Kidney (tissue), 22 donors: ENCODE data around the gene EID3. TPM values are rescaled to one million over a fixed set of nuclear protein-coding genes. Genes with fewer than 3 reads are reported as not detected.
A peak's percentile ranks its signal among the peaks of the same experiment; 100 is the strongest.

Experiments
- DNase-seq, 5 donors: peaks; one replicate each; pipeline ENCODE4 v3.0.0-alpha.2; 2013 to 2020
- FAIRE-seq: peaks from 2 replicates; lab custom pipeline; 2012; peaks lifted over from hg19 to GRCh38; lab: Jason Lieb, UNC
- H3K27ac ChIP-seq, 2 donors: one replicate each; pipeline ENCODE4 v1.7.0; 2013; ENCODE audit warnings: low read depth in 2 of 2, low read length in 2 of 2, inconsistent platforms in 1 of 2
- H3K27me3 ChIP-seq: one replicate; pipeline ENCODE4 v1.7.1; 2013; ENCODE audit warnings: low read length, inconsistent platforms; ENCODE audit not compliant: control insufficient read depth, insufficient read depth
- H3K36me3 ChIP-seq, 3 donors: one replicate each; pipeline versions ENCODE4 v1.7.0 to v1.7.1; 2013; ENCODE audit warnings: low read length in 3 of 3, control low read depth in 1 of 3, inconsistent platforms in 1 of 3; ENCODE audit not compliant: insufficient read depth in 3 of 3, control insufficient read depth in 2 of 3
- H3K4me1 ChIP-seq, 3 donors: one replicate each; pipeline versions ENCODE4 v1.7.0 to v1.7.1; 2013; ENCODE audit warnings: low read length in 3 of 3, inconsistent platforms in 1 of 3, low read depth in 1 of 3; ENCODE audit not compliant: control insufficient read depth in 2 of 3, insufficient read depth in 2 of 3
- H3K4me3 ChIP-seq, 3 donors: one replicate each; pipeline versions ENCODE4 v1.7.0 to v1.8.1; 2013; ENCODE audit warnings: low read length in 3 of 3, control low read depth in 1 of 3, inconsistent platforms in 1 of 3
- H3K9ac ChIP-seq, 3 donors: one replicate each; pipeline versions ENCODE4 v1.7.0 to v1.7.1; 2013; ENCODE audit warnings: low read length in 3 of 3, control low read depth in 1 of 3, inconsistent platforms in 1 of 3
- H3K9me3 ChIP-seq, 3 donors: one replicate each; pipeline versions ENCODE4 v1.7.0 to v1.7.1; 2013; ENCODE audit warnings: low read length in 3 of 3, control low read depth in 1 of 3, inconsistent platforms in 1 of 3; ENCODE audit not compliant: control insufficient read depth in 2 of 3, insufficient read depth in 1 of 3
- CTCF ChIP-seq: IDR thresholded peaks from 3 replicates; pipeline ENCODE4 v1.5.1; 2012; ENCODE audit warnings: mild to moderate bottlenecking, moderate library complexity, borderline replicate concordance; ENCODE audit not compliant: insufficient read depth; ENCODE audit errors: extremely low read depth
- intact Hi-C: fragments of 100-400 bp; cut with DNase I; formaldehyde crosslinking; loops from one replicate; pipeline ENCODE4 v1.11.1; 2022
- long read RNA-seq, 10 donors: library from polyadenylated mRNA in 1 of 10; unstranded in 1 of 10; transcript quantifications; one replicate each; pipeline ENCODE4 v2.0.0 and lab custom pipeline, GENCODE V29; 2021 to 2026
- polyA plus RNA-seq: library from polyadenylated mRNA; stranded (reverse); fragments of 350-450 nt; fragmentation: Illumina TruSeq; extraction: RNeasy Lipid Tissue Mini Kit (QIAGEN cat#74804); gene quantifications from one replicate; pipeline ENCODE4 v1.2.3, GENCODE V29; 2014; ENCODE audit warnings: low read depth, low replicate concordance; ENCODE audit not compliant: insufficient read depth
- total RNA-seq: library from RNA; stranded (reverse); fragmentation: NEBNext Ultra II Directional; extraction: Animal tissue kit (Norgen Biotek cat#: 25700); gene quantifications from one replicate; pipeline ENCODE4 v1.2.1, GENCODE V29; 2021
- donor health status: control.
- donor health status: control.
- donor health status: control.
- donor health status: control.
- donor health status: control.
- donor health status: DM: yes; HTN: yes; CAD: no.
- donor health status: Normal renal cell carcinoma (clear cell type).

The EID3 gene
- total RNA-seq (5.0 TPM), polyA plus RNA-seq (0.90 TPM)
- long read RNA-seq, donor 1, result 0 reads
- long read RNA-seq, donor 2, partial matches to known transcripts, result 0 of 3 reads
- long read RNA-seq, donor 2, other reads (novel, unspliced or antisense), result 0 of 3 reads
- long read RNA-seq, donor 3, partial matches to known transcripts, result 0 of 2 reads
- long read RNA-seq, donor 3, other reads (novel, unspliced or antisense), result 0 of 2 reads
- long read RNA-seq, donor 4, partial matches to known transcripts, result 0 of 1 reads
- long read RNA-seq, donor 4, other reads (novel, unspliced or antisense), result 0 of 1 reads
- long read RNA-seq, donor 5, result 0 reads
- long read RNA-seq, donor 6, transcript EID3-201 (1 exons, 1,467 nt), result major isoform, 8 of 8 reads
- long read RNA-seq, donor 6, partial matches to known transcripts, result 0 of 8 reads
- long read RNA-seq, donor 6, other reads (novel, unspliced or antisense), result 0 of 8 reads
- long read RNA-seq, donor 7, result 0 reads
- long read RNA-seq, donor 8, result 0 reads
- long read RNA-seq, donor 9, result 0 reads
- long read RNA-seq, donor 10, partial matches to known transcripts, result 0 of 4 reads
- long read RNA-seq, donor 10, other reads (novel, unspliced or antisense), result 0 of 4 reads

- FAIRE-seq (no peak), DNase-seq (peak; percentile 91 to 97 (median 92))
- H3K4me3 ChIP-seq, result peak within 1 kb of the TSS; percentile 63 to 82 (median 64)
- no peak for TF ChIP-seq CTCF
- no peaks in the 10 kb centered on the region for H3K27me3 ChIP-seq
- no peaks in the 10 kb centered on the region for H3K9me3 ChIP-seq
- intact Hi-C loops, result no loop called here
- H3K36me3 ChIP-seq, result no peaks in the 10 kb centered on the region
- peak within 1 kb of the TSS; percentile 37 to 78 (median 41) for H3K9ac ChIP-seq
- H3K27ac ChIP-seq, result peak within 1 kb of the TSS; percentile 51 to 83
- peaks cover 0 to 14% (median 13%) of the 10 kb centered on the region in 3 donors for H3K4me1 ChIP-seq
These were observed at the start of gene EID3 for GRCh38 chr12:104303538-104304151. EID3 (plus strand) TSS chr12:104303739; CDS start chr12:104303935, 196 bp downstream.

GRCh38 chr12:104257913-104258472, 45.5 kb upstream of the EID3 start:
- no peaks in the 10 kb centered on the region for H3K9me3 ChIP-seq
- H3K4me1 ChIP-seq, result no peaks in the 10 kb centered on the region
- no peak for DNase-seq
- H3K27me3 ChIP-seq, result no peaks in the 10 kb centered on the region
- no peak overlapping the region for H3K9ac ChIP-seq
- H3K27ac ChIP-seq, result no peak overlapping the region
- intact Hi-C loops, result no loop called here
- no peaks in the 10 kb centered on the region for H3K36me3 ChIP-seq
- FAIRE-seq, result no peak
- TF ChIP-seq CTCF, result no peak
- no peak overlapping the region for H3K4me3 ChIP-seq

- H3K4me1 ChIP-seq, result no peaks in the 10 kb centered on the region
- H3K36me3 ChIP-seq, result no peaks in the 10 kb centered on the region
- H3K9ac ChIP-seq, result no peak overlapping the region
- H3K27me3 ChIP-seq, result no peaks in the 10 kb centered on the region
- no peak overlapping the region for H3K27ac ChIP-seq
- TF ChIP-seq CTCF, result no peak
- FAIRE-seq (no peak), DNase-seq (no peak)
- H3K4me3 ChIP-seq, result no peak overlapping the region
- intact Hi-C loops, result no loop called here
- no peaks in the 10 kb centered on the region for H3K9me3 ChIP-seq
These were observed 45.0 kb upstream of the EID3 start for GRCh38 chr12:104258476-104259067.
